Germinal center (tissue), 1 donor: ENCODE data around the gene TMEM132D.

Experiments
- DNase-seq: peaks from one replicate; pipeline ENCODE4 v3.0.0; 2012; ENCODE audit warnings: mixed read lengths, low spot score

The TMEM132D gene

GRCh38 chr12:129534966-129535750, 368.7 kb downstream of the TMEM132D start:
- no peak for DNase-seq

GRCh38 chr12:129532707-129533499, 370.9 kb downstream of the TMEM132D start:
- DNase-seq: no peak

GRCh38 chr12:129532082-129532481, 371.7 kb downstream of the TMEM132D start:
- DNase-seq: no peak

- DNase-seq: no peak
Measured at GRCh38 chr12:129530984-129531383, 372.8 kb downstream of the TMEM132D start.

GRCh38 chr12:129530517-129530916, 373.3 kb downstream of the TMEM132D start:
- DNase-seq: no peak

GRCh38 chr12:129527506-129527905, 376.3 kb downstream of the TMEM132D start:
- DNase-seq: no peak

GRCh38 chr12:129523621-129524020, 380.2 kb downstream of the TMEM132D start:
- no peak for DNase-seq

- DNase-seq: no peak
Measured at GRCh38 chr12:129520739-129521138, 383.1 kb downstream of the TMEM132D start.

- DNase-seq: no peak
Measured at GRCh38 chr12:129503802-129504201, 400.0 kb downstream of the TMEM132D start.

- no peak for DNase-seq
Measured at GRCh38 chr12:129496226-129496625, 407.6 kb downstream of the TMEM132D start.

- DNase-seq: no peak
Measured at GRCh38 chr12:129494766-129495165, 409.1 kb downstream of the TMEM132D start.

- DNase-seq: no peak
Measured at GRCh38 chr12:129494260-129494659, 409.6 kb downstream of the TMEM132D start.

- DNase-seq: no peak
Measured at GRCh38 chr12:129489100-129489676, 414.6 kb downstream of the TMEM132D start.

- DNase-seq: no peak
Measured at GRCh38 chr12:129486931-129487330, 416.9 kb downstream of the TMEM132D start.

GRCh38 chr12:129483111-129483893, 420.5 kb downstream of the TMEM132D start:
- no peak for DNase-seq

- no peak for DNase-seq
Measured at GRCh38 chr12:129481921-129482320, 421.9 kb downstream of the TMEM132D start.

- no peak for DNase-seq
Measured at GRCh38 chr12:129470196-129470595, 433.6 kb downstream of the TMEM132D start.

- no peak for DNase-seq
Measured at GRCh38 chr12:129467726-129468125, 436.1 kb downstream of the TMEM132D start.

GRCh38 chr12:129467289-129467688, 436.5 kb downstream of the TMEM132D start:
- DNase-seq: no peak

- no peak for DNase-seq
Measured at GRCh38 chr12:129466499-129466898, 437.3 kb downstream of the TMEM132D start.

GRCh38 chr12:129459886-129460285, 443.9 kb downstream of the TMEM132D start:
- no peak for DNase-seq

- DNase-seq: no peak
Measured at GRCh38 chr12:129446696-129447095, 457.1 kb downstream of the TMEM132D start.
